GM19240 (cell line): ENCODE data around the gene FER1L5.

Source experiments
- DNase-seq: peaks from one replicate; pipeline ENCODE4 v3.0.0; 2011; ENCODE audit warnings: low spot score; ENCODE audit not compliant: insufficient read length

The FER1L5 gene

DNA sequence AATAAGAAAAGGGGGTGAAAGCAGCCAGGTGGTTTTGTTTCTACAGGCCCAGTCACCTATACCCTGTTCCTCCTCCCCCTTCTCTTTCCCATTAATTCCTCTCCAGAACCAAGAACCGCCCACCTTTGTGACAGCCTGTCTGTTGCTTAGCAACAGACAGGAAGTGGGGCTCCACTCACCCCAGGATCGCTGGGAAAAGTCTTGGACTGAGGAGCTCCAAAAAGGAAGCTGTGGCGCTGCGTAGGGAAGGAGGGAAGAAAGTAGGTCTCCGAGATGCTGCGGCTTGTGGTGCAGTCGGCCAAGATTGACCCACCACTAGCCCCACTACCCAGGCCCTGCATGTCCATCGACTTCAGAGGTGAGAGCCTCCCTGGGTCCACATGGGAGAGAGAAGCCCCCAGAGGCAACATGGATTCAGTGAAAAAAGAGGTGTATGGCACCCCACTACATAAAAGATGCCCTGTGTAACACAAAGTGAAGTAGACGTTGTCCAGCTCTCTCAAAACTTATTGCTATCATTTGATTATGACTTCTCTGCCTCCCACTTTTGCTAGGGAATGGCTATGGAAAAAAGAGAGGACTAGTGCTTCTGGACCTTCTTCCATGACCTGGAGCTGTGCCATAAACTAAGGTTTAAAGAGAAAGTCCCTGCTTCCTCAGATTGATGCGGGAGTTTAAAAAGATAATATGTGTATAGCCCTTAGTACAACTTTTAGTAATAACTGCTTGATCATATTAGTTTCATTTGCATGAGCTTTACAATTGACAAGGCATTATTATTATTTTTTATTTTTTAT, at the start of gene FER1L5:
TSS of gene FER1L5 (plus strand) at position 201 of the 797 bp plus-strand sequence. CDS start at position 274, 73 bp downstream.
- no peak for DNase-seq

DNA sequence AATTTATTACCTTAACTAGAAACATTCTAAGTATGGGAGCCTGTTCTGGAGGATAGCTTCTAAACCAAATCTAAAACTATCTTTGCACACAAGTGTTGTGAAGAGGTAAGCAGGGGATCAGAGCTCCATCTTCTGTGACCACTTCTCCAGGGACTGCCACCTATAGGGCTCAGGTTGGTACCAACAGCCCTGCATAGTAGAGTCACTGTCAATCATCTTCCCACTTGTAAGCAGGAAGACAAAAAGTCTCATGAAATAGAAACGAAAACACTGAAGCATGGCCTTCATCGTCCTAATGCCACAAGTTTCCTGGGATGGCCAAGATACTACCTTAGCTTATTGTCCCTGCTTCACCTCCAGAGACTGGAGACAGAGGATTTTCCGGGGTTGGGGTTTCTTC, 48.3 kb upstream of the FER1L5 start:
- no peak for DNase-seq

DNA sequence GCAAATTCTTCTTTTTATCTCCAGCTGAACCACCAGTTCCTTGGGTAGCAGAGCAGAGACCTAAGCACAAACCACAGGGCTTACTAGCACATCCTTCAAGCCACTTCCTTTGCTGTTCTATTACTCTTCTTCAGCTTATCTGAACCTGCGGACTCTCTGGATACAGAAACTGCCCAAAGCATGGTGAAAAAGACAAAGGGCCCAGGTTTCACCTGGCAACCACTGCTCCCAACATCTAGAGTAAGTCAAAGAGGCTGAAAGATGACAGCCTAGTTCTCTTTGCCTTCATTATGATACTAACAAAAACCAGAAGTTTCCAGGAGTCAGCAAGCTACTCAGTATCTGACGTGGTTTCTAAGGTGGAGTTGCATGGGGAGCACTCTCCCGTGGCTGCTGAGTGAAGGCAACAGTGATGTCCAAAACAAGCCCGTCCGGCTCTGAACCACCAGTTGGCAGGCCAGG, 47.8 kb upstream of the FER1L5 start:
- no peak for DNase-seq

DNA sequence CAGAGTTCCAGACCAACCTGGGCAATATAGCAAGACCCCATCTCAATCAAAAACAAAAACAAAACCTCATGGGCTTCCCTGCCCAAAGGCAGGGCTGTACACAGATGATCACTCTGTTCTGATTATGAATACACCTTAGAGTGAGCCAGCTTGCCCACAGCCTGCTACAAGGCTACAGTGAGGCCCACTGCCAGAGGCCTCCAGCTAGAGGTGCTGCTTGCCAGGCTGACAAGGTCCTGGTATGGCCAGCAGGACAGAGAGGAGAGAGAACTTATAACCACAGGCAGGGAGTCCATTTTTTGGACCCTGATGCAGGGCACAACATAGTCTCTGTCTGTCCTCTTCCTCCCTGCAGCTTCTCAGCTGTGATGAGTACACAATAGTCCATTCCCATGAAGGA, 46.0 kb upstream of the FER1L5 start:
- no peak for DNase-seq

DNA sequence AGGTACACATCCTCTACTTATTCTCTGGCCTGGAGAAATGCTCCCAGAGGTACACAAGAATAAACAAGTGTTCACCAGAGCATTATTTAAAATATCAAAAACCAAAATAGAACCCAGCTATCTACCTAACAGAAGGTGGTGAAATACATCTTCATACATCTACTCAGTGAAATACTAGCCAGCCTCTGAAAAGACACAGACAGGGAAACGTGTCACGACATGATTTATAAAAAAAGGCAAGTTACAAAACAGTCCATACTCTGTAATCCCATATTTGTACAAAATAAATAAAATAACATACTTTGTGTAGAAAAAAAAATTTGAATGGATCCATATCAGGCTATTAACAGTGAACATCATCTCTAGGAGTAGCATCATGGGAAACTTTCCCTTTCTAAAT, 42.6 kb upstream of the FER1L5 start:
- no peak for DNase-seq

DNA sequence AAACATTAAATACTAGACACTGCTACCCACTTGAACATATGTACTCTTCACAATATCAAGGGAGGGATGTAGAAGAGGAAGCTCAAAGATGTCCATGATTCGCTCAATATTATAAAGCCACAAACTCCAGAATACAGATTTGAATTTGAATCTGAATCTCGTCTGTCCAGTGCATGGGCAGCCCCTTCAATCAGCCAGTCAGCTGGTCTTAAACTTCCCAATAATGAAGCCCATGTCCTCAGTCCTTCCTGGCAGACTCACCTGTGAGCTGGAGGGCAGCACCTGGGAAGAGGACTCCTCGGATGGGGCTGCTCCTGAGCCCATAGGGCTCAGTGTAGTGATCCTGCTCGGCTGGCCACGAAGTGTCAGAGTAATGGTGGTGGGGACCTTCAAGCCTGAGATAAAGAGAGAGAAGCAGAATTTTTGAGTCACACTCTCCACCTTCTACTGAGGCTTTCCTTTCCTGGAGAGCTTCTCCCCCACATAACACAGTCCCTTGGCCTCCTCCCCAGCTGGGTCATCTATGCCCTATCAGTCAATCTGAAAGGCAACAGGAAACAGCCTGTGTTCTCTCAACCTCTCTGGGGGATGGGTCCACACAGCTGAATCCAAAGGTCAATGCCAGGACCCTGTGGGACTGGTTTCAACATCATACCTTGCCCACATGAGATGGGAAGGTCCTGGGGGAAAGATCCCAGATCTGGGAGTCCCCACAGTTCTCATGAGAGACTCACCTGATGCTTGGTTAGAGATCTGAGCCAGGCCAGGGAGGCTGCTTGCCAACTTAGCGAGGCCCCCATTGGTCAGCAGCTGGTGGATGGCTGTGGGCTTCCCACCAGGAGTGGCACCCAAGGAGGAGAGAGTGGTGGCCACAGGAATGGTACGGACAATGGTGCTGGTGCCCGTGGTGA, 40.9 kb upstream of the FER1L5 start:
- no peak for DNase-seq

DNA sequence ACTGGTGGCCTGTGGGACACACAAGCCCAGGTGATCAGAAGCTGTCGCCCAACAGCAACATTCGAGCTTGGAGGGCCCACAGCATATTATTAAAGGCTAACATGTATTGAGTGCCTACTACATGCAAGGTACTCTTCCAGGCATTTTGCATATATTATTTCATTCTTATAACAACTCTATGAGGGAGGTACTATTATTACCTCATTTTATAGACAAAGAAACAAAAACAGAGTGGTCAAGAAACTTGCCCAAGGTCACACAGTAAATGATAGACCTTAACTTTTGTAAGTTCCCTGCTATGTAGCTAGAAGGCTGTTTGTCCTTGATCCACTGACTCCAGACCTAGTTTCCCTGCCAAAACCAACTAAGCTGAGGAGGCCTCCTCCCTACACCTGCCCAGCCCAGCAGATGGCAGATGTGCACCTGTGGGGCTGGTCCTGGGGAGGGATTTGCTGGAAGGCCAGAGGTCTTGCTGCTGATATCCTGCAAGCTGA, 40.2 kb upstream of the FER1L5 start:
- DNase-seq: no peak

DNA sequence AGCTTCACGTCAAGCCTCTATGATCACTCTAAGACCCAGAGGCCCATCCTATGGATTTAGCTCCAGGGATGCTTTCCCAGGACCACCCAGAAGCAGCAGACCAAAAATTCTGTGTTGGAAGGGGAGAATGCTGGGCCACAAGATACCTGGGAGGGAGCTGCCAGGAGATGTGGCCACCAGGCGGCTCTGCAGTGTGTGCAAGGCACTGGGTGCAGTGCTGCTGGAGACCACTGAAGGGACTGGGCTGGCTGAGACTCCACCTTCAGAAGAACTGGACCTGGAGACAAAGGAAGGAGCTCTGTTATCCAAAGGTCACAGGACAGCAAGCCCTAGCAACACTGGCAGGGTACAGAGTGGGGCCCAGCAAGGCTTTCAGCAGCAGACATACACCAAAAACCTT, 38.5 kb upstream of the FER1L5 start:
- DNase-seq: no peak

DNA sequence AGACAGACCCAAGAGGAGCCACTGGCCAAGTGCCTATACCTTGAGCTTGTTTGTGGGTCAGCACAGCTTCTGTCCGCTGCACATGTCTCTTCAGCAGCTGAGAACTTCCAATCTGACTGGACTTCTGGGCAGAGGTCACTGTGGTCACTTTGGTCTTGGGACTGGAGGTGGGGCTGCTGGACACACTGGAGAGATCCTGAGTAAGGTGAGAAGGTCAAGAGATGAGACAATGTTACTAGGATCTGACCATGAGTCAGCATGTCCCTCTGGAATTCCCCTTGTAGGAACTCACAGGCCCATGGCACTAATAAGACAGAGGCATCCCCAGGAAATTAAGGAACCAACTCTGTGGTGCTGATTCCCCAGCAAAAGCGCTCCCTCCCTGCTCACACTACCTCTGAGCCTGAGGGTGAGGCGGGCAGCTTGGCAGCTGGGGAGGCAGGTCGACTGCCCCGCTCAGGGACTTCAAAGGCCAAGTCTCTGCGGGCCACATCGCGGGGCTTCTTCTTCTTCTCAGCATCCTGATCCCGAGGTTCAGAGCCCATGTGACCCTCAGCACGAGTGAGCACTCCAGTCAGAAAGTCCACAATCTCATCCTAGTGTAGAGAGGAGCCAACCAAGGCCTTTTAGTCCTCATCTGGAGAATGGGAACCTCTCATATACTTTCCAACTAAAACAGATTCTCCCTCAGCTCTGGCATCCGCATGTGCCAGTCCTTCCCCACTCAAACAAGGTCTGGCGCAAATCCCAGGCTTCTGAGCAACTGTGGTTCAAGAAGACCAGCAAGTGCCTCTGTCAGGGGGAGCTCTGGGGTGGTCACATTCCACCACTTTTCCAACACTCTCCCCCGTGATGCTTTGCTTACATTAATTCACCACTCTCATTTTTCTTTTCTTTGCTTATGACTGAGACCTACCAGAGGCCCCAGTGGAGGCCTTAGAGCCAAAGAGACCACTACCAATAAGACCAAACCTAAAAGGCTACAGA, 33.8 kb upstream of the FER1L5 start:
- no peak for DNase-seq

DNA sequence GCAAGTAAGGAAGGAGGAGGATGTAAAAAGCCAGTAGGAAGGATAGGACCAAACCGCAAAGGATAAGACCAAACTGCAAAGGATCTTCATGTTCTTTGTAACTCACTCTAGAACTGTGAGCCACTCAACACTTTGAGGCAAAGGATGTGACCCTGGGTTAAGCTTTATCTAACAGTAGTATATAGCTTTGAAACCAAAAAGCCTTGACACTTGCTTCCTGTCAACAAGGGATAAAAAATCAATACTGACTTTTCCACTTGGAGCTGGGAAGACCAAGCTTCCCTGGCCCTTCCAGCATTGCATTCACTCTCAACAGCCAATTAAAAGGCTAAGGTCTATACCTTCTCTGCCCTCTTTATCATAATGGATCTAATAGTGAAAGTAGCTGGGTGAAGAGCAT, 26.4 kb upstream of the FER1L5 start:
- DNase-seq: no peak

DNA sequence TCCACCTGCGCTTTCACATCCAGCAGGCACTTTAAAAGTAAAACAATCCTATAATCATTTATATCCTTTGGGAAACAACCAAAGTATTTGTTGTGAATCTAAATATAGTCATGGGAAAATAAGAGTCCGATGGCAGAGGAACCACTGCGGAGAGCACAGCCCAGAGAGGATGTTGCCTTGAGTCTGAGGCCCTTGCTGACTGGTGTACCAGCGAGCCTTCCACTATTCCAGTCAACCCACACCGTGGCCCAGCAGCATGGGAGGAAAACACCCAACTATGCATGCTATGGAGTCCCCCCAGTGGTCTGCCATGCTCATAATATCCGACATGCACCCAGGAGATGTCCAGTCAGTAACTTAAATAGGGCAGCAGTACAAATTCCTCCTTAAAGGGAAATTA, 26.0 kb upstream of the FER1L5 start:
- DNase-seq: no peak

DNA sequence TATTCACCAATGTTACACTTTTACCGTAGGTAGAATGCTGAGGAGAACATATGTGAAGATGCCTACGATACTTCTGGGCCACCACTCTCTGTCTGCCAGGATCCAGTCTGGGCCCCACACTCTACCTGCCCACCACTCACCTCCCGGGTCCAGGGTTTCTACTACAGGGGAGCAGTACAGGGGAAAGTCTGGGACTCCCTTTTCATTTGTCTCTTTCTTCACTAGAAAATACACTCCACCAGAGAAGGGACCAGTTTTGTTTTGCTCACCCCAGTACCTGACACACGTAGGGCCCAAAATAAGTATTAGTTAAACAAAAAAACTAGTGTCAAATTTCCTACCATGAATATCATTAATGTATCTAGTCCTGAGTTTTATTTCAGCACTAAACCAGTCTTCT, 25.6 kb upstream of the FER1L5 start:
- DNase-seq: no peak

DNA sequence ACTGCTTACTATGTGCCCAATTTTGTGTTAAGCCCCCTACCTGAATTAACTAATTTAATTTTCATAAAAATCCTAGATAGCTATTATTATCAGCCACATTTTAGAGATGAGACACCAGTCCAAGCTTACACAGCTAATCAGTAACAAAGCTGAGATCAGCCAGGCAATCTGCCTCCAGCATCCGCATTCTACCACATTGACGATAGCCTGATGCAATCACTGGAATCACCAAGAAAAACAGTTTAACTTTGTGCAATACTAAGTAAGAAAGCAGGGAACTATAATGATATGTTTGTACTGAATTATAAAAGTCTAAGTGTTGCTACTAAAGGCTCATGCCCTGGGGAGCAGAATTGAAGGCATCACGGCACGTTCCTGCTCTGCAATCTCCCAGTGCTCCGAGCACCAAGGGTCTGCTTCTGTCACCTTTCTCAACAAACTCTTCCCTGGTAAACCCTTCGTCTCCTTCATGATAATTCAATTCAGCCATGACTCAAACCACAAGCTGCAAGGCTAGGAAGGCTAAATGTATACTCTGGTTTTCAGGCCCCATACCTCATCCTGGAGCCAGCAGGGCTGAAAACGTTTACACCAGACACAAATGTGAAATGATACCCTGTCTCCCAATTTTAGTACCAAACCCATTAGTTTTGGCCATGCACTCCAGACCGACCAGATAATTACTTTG, 23.8 kb upstream of the FER1L5 start:
- no peak for DNase-seq

DNA sequence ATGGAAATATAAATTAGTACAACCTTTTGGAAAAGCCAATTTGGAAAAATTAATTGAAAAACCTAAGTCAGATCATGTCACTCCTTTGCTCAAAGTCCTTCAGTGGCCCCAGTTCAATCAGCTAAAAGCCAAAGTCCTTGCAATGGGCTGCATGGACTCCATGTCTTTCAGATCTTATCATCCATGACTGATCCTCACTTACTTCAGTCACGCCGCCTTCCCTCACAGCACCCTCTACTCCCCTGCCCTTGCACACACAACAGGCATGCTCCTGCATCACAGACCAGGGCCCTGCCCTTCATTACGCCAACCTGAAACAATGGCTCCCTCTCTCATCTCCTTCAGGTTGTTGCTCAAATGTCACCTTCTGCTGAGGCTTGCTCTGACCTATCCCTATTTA, 20.0 kb upstream of the FER1L5 start:
- DNase-seq: no peak

DNA sequence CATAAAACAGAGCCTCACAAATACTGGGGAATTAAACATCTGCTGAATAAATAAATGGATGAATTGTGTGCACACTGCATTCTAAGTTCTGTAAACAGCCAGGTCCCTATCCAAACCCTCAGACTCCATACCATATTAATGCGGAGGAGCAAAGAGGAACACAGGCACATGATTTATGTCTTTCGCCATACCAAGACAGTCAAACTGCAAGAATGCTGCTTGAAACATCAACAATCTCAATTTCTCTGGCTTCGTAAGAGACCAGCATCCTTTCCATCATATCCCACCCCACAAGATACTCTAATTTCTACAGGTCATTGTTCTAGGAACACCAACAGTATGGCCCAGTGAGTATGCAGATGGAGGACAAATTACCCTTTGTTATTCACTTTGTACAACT, 19.4 kb upstream of the FER1L5 start:
- no peak for DNase-seq

DNA sequence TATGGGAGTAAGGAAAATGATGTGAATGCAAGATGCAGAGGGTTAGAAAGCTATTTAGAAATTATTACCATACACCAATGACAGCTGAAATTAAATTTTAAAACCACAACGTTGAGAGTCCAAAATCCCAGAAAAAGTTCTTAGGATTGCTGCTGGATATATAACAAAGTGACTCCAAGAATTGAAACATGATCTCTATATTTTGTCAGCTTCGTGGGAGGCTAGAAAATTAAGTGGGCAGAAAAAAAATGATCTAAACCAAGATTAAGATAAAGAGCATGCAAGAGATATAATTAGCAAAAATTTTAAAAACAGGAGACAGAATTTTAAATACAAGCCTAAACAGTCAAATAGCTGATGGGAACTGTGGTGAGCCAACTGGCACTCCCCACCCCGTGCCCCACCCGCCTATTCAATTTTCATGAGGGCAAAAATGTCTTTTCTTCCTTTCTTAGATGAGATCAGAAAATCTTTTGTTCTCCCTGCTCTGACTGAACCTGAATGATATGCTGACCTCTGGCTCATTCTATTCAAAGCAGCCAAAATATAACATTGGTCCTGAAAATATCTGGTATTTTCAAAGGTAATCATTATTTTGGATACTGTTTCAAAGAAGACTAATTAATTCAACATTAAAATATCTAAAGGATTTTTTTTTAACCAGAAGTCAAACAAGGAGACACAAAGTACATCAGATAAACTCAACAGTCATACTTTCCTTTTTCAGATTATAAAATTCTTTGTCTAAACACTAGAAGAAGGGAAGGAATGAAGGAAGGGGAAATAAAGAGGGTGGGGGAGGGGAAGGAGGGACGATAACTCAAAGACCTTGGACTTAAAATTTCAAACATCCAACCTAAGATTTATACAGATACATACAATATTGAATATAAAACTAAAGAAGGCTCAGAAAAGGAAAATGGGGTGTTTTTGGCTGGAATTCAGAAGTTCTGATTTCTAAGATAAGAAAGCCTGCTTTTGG, 16.7 kb upstream of the FER1L5 start:
- DNase-seq: no peak

DNA sequence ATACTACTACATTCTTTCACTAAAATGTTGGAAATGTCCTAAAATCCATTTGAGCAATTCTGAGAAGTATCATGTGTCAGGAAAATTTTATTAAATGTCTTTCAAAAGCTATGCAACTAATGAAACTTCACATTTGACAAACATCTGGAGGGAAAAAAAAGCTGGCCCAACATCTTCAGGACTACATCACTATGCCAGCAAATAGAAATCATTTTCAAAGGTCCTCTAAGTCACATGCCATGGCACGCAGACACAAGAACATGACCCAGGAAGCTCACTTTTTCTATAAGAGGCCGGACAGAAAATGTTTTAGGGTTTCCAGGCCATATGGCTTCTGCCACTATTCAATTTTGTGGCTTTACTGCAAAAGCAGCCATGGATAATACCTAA, 16.0 kb upstream of the FER1L5 start:
- DNase-seq: no peak

DNA sequence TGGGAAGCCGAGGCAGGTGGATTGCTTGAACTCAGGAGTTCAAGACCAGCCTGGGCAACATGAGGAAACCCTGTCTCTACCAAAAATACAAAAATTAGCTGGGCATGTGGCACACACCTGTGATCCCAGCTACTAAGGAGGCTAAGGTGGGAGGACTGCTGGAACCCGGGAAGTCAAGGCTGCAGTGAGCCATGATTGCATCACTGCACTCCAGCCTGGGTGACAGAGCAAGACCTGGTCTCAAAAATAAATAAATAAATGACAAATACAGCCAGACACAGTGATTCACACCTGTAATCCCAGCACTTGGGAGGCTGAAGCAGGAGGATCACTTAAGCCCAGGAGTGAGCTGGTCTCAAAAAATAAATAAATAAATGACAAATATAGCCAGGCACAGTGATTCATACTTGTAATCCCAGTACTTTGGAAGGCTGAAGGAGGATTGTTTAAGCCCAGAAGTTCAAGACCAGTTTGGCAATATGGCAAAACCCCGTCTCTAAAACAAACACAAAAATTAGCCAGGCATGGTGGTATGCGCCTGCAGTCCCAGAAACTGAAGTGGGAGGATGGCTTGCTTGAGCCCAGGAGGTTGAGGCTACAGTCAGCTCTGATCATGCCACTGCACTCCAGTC, 10.6 kb upstream of the FER1L5 start:
- no peak for DNase-seq

DNA sequence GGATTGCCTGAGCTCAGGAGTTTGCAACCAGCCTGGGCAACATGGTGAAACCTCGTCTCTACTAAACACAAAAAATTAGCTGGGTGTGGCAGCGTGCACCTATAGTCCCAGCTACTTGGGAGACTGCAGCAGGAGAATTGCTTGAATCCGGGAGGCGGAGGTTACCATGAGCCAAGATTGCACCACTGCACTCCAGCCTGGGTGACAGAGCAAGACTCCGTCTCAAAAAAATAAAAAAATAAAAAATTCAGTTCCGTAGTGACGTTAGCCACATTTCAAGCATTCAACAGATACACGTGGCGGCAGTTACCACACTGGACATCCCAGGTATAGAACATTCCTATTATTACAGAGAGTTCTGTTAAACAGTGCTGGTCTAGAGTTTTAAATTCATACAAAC, 8.9 kb upstream of the FER1L5 start:
- DNase-seq: no peak
